ENCODE measurements around the gene CCDC110.

The CCDC110 gene

DNA sequence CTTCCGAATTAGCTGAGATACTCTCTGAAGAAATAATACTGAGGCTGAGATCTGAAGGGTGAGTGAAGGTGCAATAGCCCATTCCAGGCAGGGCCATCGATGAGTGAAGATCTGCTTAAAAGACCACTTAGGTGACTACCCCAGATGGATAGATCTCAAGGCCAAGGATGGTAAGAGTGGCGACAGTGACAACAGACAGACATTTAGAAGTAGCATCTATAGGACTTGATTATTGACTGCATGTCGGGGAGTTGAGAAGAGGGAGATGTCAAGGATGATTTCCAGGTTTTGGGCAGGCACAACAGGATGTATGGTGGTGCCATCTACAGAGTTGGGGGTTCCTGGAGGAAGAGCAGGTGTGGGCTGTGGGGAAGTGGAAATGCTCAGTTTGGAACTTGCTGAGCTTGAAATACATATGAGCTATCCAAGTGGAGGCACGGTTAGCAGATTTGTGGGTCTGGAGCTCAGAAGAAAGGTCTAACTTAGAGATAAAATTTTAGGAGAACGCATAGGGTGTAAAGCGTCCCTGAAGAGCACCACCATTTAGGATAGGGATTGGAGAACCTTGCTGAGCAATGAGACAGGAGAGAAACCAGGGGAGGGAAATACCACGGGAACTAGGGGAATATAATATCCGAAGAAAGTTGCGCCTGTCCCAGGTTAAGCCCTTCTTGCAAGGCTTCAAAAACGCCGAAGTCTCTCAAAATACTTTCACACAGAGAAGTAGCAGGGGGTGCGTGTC, 46.5 kb downstream of the CCDC110 start:
- peak overlapping the region; percentile 77 for H3K4me3 ChIP-seq
- TF ChIP-seq, protein P1, sequence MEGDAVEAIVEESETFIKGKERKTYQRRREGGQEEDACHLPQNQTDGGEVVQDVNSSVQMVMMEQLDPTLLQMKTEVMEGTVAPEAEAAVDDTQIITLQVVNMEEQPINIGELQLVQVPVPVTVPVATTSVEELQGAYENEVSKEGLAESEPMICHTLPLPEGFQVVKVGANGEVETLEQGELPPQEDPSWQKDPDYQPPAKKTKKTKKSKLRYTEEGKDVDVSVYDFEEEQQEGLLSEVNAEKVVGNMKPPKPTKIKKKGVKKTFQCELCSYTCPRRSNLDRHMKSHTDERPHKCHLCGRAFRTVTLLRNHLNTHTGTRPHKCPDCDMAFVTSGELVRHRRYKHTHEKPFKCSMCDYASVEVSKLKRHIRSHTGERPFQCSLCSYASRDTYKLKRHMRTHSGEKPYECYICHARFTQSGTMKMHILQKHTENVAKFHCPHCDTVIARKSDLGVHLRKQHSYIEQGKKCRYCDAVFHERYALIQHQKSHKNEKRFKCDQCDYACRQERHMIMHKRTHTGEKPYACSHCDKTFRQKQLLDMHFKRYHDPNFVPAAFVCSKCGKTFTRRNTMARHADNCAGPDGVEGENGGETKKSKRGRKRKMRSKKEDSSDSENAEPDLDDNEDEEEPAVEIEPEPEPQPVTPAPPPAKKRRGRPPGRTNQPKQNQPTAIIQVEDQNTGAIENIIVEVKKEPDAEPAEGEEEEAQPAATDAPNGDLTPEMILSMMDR (IDR thresholded peaks at IDR 0.05): no peak
- H3K27ac ChIP-seq: peak overlapping the region; percentile 90 to 97
- no peak for DNase-seq (ENCODE audit: low spot score)

DNA sequence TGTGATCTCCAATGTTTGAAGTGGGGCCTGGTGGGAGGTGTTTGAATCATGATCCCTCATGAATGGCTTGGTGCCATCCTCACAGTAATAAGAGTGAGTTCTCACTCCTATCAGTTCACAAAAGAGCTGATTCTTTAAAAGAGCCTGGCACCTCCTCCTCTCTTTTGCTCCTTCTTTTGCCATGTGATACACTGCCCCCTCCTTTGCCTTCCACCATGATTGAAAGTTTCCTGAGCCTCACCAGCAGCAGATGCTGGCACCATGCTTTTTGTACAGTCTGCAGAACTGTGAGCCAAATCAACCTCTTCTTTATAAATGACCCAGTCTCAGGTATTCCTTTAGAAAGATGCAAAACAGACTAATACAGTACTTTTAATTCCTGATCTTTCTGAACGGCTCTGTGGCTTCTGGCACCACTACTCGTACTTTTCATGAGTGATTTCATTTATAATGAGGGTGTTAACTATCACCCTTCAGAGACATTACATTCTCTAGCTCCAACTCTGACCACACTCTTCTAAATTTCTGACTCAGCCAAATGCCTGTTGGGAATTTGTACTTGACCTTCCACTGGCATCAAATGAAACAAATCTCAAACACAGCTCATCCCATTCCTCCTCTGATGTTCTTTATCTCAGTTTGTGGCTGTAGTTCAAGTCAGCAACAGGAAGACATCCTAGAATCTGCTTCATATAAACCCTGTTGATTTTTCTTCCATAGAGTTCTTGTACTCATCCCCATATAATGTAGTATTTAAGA, 50.0 kb downstream of the CCDC110 start:
- TF ChIP-seq, protein P1 (IDR thresholded peaks at IDR 0.05): no peak
- H3K4me3 ChIP-seq: no peak overlapping the region
- DNase-seq (ENCODE audit: low spot score): no peak
- no peak overlapping the region for H3K27ac ChIP-seq

DNA sequence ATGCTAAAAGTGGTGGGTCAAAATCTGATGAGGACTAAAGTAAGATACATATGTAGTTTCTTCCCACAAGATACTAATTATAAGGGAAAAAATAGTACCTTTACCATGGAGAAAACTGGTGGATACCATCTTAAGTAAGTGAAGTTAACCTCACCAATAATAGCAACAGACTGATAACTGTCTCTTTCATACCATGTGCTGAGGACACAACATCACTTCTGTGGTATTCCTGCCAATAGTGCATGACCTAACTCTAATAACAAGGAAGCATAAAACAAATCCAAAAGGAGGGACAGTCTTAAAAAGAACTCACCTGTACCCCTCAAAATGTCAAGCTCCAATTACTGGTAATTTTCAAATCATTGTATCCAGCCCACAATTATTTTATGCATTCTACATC, 54.6 kb downstream of the CCDC110 start:
- no peak for DNase-seq (ENCODE audit: low spot score)
- TF ChIP-seq, protein P1 (IDR thresholded peaks at IDR 0.05): no peak

DNA sequence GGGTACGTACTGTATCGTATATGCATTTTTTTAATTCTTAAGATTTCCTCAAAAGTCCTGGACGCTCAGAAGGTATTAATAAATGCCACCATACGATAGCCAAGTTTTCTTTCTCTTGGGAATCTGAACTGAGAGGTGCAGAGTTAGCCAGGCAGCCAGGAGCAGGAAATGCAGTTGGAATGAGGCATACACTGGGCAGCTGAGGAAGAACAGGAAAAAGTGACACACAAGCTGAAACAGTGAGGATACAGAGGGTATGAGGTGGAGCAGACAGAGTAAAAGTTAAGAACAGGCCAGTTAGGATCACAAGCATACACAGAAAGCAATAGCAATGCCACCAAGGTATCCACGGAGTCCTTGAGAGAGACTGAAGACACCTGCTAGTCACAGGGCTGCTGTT, 59.1 kb downstream of the CCDC110 start:
- Histone ChIP-seq H3K4me3 (no peak overlapping the region), H3K27ac (peak overlapping the region in 1 of 2 donors; percentile 1)
- no peak for DNase-seq (ENCODE audit: low spot score)
- TF ChIP-seq, protein P1 (IDR thresholded peaks at IDR 0.05): no peak

More for the DNA sequence above, 54.6 kb downstream of the CCDC110 start:
- Histone ChIP-seq H3K27ac (no peak overlapping the region), H3K4me3 (no peak overlapping the region)

DNA sequence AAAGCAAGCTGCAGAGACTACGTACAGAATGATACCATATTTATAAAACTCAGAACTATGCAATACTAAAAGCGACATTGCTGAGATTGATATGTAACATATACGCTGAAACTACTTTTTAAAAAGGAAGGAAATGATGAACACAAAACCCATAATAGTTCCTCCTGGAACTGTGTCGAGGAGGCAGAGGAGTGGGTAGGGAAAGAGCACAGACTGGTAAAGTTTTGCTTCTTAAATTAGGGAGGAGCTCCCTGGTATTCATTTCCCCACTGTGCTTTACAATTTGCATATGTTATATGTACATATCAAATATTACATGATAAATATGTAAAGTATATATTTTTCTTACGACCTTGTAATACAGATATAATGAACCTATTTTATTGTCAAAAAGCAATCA, 59.7 kb downstream of the CCDC110 start:
- H3K4me3 ChIP-seq: no peak overlapping the region
- no peak for DNase-seq (ENCODE audit: low spot score)
- TF ChIP-seq, protein P1 (IDR thresholded peaks at IDR 0.05): no peak
- no peak overlapping the region for H3K27ac ChIP-seq

DNA sequence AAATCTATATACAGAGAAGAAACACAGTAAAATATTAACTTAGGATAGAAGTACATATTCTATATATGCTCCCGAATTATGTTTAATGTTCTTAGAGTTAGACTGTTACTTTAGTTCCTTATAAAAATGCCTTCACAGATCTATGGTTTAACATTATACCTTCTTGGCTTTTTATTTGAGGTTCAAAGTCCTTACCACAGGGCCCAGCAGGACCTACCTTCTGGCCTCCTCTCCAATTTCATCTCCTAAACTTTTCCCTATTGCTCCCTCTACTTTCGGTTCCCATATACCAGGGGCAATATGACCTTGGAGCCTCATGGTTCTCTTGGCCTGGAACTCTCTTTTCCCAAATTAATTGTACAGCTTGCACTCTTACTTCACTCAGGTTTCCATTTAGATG, 63.1 kb downstream of the CCDC110 start:
- no peak overlapping the region for H3K4me3 ChIP-seq
- TF ChIP-seq, protein P1 (IDR thresholded peaks at IDR 0.05): no peak

More for the DNA sequence above, 63.1 kb downstream of the CCDC110 start:
- H3K27ac ChIP-seq: no peak overlapping the region
- DNase-seq (ENCODE audit: low spot score): no peak

All from coronary artery (tissue), 2 donors.